Embryonic facial prominence (tissue), 1 donor: ENCODE data around the gene ADORA2A.

Source experiments
- DNase-seq: peaks from one replicate; pipeline ENCODE4 v3.0.0-alpha.2; 2016; ENCODE audit errors: extremely low spot score

Gene ADORA2A

DNA sequence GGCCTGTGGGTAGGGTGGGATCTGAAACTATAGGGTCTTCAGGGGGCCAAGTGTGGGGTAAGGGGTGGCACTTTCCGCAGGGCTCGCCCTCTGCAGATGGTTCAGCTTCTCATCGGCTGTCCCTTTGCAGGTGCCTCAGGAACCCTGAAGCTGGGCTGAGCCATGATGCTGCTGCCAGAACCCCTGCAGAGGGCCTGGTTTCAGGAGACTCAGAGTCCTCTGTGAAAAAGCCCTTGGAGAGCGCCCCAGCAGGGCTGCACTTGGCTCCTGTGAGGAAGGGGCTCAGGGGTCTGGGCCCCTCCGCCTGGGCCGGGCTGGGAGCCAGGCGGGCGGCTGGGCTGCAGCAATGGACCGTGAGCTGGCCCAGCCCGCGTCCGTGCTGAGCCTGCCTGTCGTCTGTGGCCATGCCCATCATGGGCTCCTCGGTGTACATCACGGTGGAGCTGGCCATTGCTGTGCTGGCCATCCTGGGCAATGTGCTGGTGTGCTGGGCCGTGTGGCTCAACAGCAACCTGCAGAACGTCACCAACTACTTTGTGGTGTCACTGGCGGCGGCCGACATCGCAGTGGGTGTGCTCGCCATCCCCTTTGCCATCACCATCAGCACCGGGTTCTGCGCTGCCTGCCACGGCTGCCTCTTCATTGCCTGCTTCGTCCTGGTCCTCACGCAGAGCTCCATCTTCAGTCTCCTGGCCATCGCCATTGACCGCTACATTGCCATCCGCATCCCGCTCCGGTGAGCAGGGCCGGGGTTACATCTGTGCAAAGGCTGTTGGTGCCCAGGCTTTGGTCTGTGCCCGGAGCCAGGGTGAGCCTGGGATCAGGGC is 5.8 kb downstream of the ADORA2A start:
- DNase-seq: no peak

GRCh38 chr22:24433828-24434470 is 6.5 kb downstream of the ADORA2A start:
- DNase-seq: no peak

GRCh38 chr22:24434471-24435322 is 7.3 kb downstream of the ADORA2A start:
- DNase-seq: no peak

DNA sequence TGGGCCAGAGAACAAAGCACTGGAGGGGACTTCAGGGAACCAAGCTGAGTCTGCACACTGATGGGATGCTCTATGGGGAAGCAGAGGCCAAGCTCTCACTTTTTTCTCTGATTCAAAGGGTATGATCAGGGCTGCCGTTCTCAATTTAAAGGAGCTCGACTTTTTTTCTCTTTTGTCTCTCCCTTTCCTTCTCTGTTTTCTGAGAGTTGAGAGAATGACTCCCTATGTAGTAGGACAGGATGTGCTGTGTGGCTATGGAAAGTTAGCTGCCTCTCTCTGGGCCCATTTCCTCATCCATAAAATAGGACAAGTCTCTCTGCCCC is 7.9 kb downstream of the ADORA2A start:
- no peak for DNase-seq

GRCh38 chr22:24435861-24436371 is 8.5 kb downstream of the ADORA2A start:
- no peak for DNase-seq

- no peak for DNase-seq
These were observed 9.2 kb downstream of the ADORA2A start for GRCh38 chr22:24436553-24436952.

GRCh38 chr22:24437091-24437490 is 9.7 kb downstream of the ADORA2A start:
- DNase-seq: no peak

DNA sequence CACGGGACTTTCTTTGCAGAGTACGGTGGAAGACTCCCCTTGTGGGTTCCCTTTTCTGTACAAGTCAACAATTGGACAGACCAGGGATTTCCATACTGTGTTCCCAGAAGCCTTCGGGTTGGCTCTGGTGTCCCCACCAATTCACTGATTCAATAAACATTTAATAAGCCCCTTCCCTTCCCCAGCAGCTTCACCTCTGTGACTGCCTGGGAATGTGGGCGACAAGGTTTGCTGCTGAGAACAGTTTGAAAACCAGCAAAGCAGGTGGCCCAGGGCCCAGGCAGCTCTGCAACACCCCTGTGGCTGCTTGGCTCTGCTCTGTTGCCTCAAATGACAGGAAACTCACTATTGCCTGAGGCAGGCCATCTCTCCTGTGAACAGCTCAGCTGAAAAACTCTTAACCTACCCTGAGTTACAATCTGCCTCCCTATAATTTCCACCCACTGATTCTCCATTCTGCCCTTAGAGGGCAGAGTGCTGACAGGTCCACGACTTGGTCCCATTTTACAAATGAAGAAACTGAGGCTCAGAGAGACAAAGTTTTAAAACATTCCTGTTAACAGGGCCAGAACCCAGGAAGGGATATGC is 10.4 kb downstream of the ADORA2A start:
- no peak for DNase-seq

DNA sequence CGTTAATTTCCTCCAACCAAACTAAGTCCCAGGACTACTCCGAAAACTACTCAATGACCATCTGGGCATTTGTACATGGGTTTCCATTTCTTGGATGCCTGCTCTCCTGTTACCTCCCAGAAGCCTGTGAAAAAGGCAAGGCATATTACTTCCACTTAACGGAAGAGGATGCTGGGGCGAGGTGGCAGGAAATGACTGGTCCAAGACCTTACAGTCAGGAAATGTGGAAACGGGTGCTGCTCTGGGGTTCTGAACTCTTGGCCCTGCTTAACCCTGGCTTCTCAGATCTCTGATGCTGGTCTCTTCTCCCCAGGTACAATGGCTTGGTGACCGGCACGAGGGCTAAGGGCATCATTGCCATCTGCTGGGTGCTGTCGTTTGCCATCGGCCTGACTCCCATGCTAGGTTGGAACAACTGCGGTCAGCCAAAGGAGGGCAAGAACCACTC is 12.9 kb downstream of the ADORA2A start:
- no peak for DNase-seq

- no peak for DNase-seq
These were observed 13.5 kb downstream of the ADORA2A start for GRCh38 chr22:24440718-24441405.

GRCh38 chr22:24441406-24442351 is 14.3 kb downstream of the ADORA2A start:
- DNase-seq: no peak

GRCh38 chr22:24442352-24442744 is 14.9 kb downstream of the ADORA2A start:
- no peak for DNase-seq

DNA sequence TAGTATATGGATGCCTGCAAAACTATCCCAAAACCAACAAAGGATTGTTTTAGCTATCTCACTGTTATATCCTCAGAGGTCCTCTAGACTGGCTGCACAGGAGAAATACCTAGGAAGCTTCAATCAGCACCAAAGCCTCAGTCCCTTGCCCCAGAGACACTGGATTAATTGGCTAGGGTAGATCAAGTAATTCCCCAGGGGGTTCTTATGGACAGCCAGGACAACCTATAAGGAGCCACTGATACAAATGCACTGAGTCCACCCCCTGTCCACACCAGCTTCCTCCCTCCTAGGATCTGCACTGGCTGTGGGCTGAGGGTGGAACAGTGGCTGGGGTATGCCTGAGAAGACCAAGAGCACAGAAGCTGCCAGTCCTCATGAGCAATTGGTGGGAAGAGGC is 16.3 kb downstream of the ADORA2A start:
- no peak for DNase-seq

DNA sequence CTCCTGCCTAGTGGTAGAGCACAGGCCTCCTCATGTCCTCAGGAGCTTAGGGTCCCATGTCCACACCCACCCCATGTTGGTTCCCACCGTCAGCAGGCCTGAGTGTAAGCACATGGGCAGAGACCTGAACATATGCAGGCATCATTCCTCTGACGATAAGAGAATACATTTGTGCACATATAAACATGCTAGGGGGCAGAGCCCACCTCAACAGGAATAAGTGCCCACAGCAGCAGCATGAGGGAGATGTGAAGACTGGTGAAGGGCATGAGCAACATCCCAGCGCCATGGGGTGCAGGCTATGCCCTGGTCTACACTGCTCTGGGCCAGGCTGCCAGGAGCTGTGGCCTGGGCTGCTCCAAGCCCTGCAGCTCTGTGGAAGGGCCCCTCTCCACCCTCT is 16.9 kb downstream of the ADORA2A start:
- no peak for DNase-seq

DNA sequence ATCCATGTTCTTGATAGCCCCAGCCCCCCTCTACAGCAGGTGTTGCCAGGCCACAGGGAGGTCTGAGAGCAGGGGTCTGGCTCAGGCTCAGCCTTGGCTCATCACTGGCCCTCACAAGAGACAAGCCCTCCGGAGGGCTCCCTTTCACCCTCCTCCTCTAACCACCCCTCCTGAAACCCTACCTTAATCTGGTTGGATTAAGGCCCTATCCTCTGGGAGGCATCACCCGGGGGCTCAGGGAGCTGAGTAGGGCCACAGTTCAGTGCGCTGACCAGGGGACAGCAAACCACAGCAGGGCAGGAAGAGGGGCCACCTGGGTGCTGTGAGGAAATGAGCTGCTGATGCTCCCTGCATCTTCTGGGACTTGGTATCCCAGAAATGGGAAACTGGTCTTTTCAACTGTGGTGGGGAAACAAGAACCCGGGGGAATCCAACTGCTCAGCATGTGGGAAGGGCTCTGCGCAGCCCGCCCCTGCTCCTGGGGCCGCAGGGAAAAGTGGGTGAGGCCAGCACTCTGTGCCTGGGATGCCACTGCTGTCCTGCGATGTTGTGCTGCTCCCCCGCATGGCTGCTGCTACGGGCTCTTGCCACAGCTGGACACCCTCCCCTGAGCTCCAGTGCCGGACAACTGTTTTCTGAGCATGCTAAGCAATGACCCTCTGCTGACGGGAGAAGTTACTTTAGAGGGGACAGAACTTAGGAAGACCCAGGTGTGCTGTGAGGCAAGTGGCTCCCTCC is 17.5 kb downstream of the ADORA2A start:
- DNase-seq: no peak

DNA sequence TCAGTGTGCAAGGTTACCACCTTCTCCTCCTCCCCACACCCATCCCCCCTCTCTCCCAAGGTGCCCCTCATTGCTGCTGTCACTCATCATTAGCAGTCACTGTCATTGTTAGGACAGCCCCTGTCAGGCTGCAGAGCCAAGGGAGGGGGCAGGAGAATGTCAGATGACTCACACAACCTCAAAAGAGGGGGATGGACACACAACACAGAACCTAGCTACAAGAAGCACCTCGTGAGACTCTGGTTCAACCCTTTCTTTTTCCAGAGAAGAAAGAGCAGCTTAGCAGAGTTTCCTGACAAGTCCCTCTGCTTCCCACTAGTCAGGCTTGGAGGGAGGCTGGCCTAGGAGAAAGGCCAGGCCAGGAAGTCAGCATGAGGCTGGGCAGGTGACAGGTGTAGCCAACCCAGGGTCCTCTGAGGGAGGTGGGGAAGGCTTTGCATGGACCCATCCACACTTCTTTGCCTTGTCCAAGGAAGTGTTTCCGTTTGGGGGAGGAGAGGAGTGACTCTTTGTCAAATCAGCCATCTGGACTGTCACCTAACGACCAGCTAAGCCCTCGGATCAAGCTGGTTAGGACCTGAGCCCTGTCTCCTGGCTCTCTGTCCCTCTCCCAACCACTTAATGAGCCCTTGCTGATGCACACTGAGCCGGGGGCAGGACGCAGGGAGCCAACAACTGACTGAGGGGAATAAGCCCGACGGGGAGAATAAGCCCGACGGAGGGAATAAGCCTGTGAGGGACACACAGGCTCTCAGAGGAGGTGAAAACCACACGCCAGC is 18.3 kb downstream of the ADORA2A start:
- no peak for DNase-seq

GRCh38 chr22:24446260-24446611 is 18.8 kb downstream of the ADORA2A start:
- no peak for DNase-seq

DNA sequence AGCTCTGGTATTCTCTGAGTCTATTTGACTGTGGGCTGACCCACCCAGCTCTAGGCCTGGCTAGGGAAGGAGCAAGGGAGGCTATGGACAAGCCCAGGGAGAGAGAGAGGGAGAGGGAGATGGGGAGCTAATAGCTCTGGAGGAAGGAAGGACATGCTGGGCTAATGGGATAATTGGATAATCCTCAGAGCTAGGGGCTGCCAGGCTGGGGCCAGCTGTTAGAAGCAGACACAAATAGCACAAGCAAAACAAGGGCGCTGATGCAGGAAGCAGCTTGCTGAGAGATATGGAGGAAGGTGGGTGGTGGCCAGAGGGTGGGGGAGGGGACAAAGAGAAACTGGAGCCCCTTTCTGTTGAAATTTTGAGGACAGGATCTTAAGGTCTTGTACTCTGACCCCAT is 23.2 kb downstream of the ADORA2A start:
- DNase-seq: no peak

- no peak for DNase-seq
These were observed 23.8 kb downstream of the ADORA2A start for GRCh38 chr22:24451162-24451561.
